GM12872 (cell line): Measurements from ENCODE around the gene LMF2.
A peak's percentile ranks its signal among the peaks of the same experiment; 100 is the strongest.

Experiments used
- TF ChIP-seq, protein P1 (sequence below): IDR thresholded peaks from 3 replicates; pipeline ENCODE4 v1.5.1; 2011; ENCODE audit warnings: low read depth, mild to moderate bottlenecking, low read length, moderate library complexity; ENCODE audit not compliant: insufficient read depth

LMF2 gene

DNA sequence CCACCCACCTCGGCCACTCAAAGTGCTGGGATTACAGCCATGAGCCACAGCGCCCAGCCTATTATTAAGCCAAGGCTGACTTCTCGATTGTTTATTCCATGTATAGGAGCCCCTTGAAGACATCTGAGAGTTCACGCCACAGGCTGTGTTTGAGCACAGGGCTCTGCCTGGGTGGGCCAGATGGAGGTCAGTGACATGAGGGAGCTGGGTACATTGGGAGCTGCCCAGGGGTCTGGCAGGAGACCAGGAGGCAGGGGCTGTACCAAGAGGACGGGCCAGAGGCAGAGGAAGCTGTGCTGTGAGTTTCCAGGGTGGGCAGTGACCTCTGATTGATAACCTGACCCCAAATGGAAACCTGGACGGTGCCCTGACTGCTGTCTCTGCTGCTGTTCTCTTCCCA is 5.4 kb downstream of the LMF2 start:
- TF ChIP-seq, protein P1, sequence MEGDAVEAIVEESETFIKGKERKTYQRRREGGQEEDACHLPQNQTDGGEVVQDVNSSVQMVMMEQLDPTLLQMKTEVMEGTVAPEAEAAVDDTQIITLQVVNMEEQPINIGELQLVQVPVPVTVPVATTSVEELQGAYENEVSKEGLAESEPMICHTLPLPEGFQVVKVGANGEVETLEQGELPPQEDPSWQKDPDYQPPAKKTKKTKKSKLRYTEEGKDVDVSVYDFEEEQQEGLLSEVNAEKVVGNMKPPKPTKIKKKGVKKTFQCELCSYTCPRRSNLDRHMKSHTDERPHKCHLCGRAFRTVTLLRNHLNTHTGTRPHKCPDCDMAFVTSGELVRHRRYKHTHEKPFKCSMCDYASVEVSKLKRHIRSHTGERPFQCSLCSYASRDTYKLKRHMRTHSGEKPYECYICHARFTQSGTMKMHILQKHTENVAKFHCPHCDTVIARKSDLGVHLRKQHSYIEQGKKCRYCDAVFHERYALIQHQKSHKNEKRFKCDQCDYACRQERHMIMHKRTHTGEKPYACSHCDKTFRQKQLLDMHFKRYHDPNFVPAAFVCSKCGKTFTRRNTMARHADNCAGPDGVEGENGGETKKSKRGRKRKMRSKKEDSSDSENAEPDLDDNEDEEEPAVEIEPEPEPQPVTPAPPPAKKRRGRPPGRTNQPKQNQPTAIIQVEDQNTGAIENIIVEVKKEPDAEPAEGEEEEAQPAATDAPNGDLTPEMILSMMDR = no peak

DNA sequence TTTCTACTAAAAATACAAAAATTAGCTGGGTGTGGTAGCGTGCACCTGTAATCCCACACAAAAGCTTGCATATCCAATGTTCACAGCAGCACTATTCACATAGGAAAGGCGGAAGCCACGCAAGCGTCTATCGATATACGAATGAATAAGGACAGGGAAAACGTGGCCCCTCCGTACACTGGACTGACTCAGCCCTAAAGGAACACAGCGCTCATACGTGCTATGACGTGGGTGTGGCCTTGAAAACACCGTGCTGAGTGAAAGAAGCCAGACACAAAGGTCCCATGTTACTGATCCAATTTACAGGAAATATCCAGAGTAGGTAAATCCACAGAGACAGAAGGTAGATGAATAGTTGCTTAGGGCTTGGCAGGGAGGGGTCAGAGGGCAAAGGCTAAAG is 7.0 kb downstream of the LMF2 start:
- TF ChIP-seq, protein P1 = no peak

GRCh38 chr22:50498322-50498890 is 9.1 kb downstream of the LMF2 start:
- TF ChIP-seq, protein P1 = peak; percentile 77

- TF ChIP-seq, protein P1 = no peak
These were observed 10.4 kb downstream of the LMF2 start for GRCh38 chr22:50497093-50497492.

DNA sequence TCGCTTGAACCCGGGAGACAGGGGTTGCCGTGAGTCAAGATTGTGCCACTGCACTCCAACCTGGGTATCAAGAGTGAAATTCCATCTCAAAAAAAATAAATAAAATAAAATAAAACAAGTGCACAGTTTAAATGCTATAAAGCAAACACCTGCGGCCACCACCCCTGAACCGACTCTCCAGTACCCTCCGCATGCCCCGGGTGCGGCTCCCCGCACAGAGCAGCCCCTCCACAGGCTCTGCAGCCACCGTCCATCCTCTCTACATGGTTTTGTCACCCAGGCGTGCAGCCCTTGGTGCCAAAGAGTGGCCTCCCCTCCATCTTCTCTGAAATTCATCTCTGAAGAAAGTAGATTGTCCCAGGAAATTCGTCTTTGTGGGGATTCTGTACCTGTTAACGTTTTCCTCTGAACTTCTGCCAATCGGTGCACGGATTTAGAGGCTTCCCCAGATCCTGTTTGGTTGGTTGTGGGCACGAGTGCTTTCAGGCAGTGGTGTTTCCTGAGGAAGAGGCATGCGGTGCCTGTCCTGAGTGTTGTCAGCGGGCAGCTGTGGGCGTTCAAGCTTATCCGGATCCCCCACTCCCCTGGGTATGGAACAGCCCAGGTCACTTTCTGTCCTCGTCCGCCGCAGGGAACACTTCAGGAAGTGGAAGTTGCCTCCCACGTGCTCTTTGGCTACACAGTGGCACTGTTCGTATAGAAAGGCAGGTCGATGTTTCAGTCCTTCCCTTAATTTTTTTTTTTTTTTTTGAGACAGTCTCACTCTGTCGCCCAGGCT is 16.8 kb downstream of the LMF2 start:
- TF ChIP-seq, protein P1 = no peak

DNA sequence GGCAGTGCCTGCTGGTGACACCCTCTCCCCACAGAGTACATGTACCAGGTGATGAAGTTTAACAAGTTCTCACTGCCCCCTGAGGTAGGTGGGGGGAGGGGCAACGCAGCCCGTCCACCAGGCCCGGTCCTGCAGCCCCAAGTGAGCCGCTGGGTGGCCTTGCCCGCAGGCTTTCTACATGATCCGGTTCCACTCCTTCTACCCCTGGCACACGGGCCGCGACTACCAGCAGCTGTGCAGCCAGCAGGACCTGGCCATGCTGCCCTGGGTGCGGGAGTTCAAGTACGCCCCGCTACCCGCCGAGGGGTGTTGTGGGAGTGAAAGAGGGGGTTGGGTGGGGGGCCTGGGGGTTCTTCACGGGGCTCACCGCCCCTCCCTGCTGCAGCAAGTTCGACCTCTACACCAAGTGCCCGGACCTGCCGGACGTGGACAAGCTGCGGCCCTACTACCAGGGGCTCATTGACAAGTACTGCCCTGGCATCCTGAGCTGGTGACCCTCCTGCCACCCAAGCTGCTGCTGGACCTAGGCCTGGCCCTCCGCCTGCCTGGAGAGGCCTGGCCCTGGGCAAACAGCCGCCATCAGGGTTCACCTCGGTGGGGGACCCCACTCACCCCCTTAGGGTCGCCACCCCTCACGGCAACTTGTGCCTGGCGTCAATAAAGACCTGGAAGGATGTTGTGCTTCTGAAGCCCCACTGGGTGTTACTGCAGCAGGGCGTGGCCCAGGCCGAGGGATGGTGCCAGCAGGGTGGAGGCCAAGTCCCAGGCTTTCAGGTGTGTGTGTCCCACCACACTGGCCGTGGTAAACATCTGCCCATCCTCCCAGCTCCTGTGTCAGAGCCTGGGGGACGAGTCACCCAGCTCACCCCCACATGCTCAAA is 17.9 kb downstream of the LMF2 start:
- TF ChIP-seq, protein P1 = no peak

DNA sequence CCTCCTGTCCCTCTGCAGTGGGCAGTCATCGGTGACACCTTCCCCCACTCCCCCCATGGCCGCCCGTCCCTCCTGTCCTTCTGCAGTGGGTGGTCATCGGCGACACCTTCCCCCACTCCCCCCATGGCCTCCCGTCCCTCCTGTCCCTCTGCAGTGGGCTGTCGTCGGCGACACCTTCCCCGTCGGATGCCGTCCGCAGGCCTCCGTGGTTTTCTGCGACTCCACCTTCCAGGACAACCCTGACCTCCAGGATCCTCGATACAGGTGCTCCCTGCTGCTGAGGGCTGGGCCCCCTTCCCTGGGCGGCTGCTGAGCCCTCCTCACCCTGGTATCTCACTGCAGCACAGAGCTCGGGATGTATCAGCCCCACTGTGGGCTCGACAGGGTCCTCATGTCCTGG is 18.6 kb downstream of the LMF2 start:
- TF ChIP-seq, protein P1 = no peak
